Osteoblast (primary cell): ENCODE results near the gene ACAA1. TPM values are rescaled to one million over a fixed set of nuclear protein-coding genes. Genes with fewer than 3 reads are reported as not detected.

Experiments
- DNase-seq: peaks from one replicate; pipeline ENCODE4 v3.0.0; 2011; ENCODE audit warnings: low spot score, mixed read lengths; ENCODE audit not compliant: insufficient read length; ENCODE audit errors: missing footprints
- H2AFZ ChIP-seq: 2 replicates; pipeline ENCODE4 v1.6.0; 2011; ENCODE audit warnings: mild to moderate bottlenecking, low read length
- H3K27ac ChIP-seq: 2 replicates; pipeline ENCODE4 v1.5.1; 2011; ENCODE audit warnings: mild to moderate bottlenecking, low read depth, low read length, moderate library complexity
- H3K27me3 ChIP-seq: 2 replicates; pipeline ENCODE4 v1.6.0; 2012; ENCODE audit warnings: mild to moderate bottlenecking, control low read depth, inconsistent platforms, low read length, moderate library complexity; ENCODE audit not compliant: insufficient read depth
- H3K36me3 ChIP-seq: 2 replicates; pipeline ENCODE4 v1.5.1; 2011; ENCODE audit warnings: mild to moderate bottlenecking, low read length, control low read depth, moderate library complexity; ENCODE audit not compliant: insufficient read depth
- H3K4me1 ChIP-seq: 2 replicates; pipeline ENCODE4 v1.5.1; 2011; ENCODE audit warnings: mild to moderate bottlenecking, low read length, control low read depth, moderate library complexity; ENCODE audit not compliant: insufficient read depth
- H3K4me2 ChIP-seq: 2 replicates; pipeline ENCODE4 v1.6.0; 2011; ENCODE audit warnings: mild to moderate bottlenecking, low read length; ENCODE audit not compliant: insufficient read depth
- H3K4me3 ChIP-seq: fragments of 200-600 bp; sonication (generic); 3 replicates; pipeline ENCODE4 v1.5.1; 2012; ENCODE audit warnings: mild to moderate bottlenecking, low read length, inconsistent platforms; ENCODE audit not compliant: insufficient read depth
- H3K79me2 ChIP-seq: 2 replicates; pipeline ENCODE4 v1.6.0; 2012; ENCODE audit warnings: mild to moderate bottlenecking, low read length, control low read depth, inconsistent platforms; ENCODE audit not compliant: insufficient read depth
- H3K9me3 ChIP-seq: 2 replicates; pipeline ENCODE4 v1.5.1; 2011; ENCODE audit warnings: low read depth, low read length, control low read depth
- H4K20me1 ChIP-seq: 2 replicates; pipeline ENCODE4 v1.6.0; 2012; ENCODE audit warnings: mild to moderate bottlenecking, low read length, control low read depth; ENCODE audit not compliant: insufficient read depth
- CTCF ChIP-seq: IDR thresholded peaks from 2 replicates; pipeline ENCODE4 v1.5.1; 2011; ENCODE audit warnings: mild to moderate bottlenecking, low read depth, low read length, moderate library complexity; ENCODE audit errors: extremely low read depth
- total RNA-seq: library from RNA; depleted of rRNA; stranded (reverse); fragments of >200 nt; gene quantifications from 2 replicates; pipeline ENCODE4 v1.2.3, GENCODE V29; 2012

The ACAA1 gene
- total RNA-seq, 1 donor: 17.4 TPM

- Histone ChIP-seq H3K79me2 (no peaks in the 10 kb centered on the region), H2AFZ (no peak overlapping the region), H3K9me3 (no peaks in the 10 kb centered on the region), H3K4me1 (no peaks in the 10 kb centered on the region), H3K27ac (no peak overlapping the region), H3K36me3 (peaks cover 4% of the 10 kb centered on the region), H3K4me3 (no peak overlapping the region), H3K27me3 (no peaks in the 10 kb centered on the region), H4K20me1 (no peaks in the 10 kb centered on the region), H3K4me2 (no peak overlapping the region)
- TF ChIP-seq CTCF: no peak
- no peak for DNase-seq
Observed at GRCh38 chr3:38146504-38146903, 9.6 kb upstream of the ACAA1 start.

GRCh38 chr3:38143511-38143910 lies 6.6 kb upstream of the ACAA1 start:
- TF ChIP-seq CTCF: no peak
- DNase-seq: no peak
- H3K79me2 ChIP-seq: peaks cover 21% of the 10 kb centered on the region
- no peaks in the 10 kb centered on the region for H3K27me3 ChIP-seq
- H3K4me1 ChIP-seq: peaks cover 10% of the 10 kb centered on the region
- no peaks in the 10 kb centered on the region for H3K9me3 ChIP-seq
- H3K4me2 ChIP-seq: no peak overlapping the region
- H3K27ac ChIP-seq: no peak overlapping the region
- no peak overlapping the region for H3K4me3 ChIP-seq
- peaks cover 13% of the 10 kb centered on the region for H3K36me3 ChIP-seq
- peaks cover 3% of the 10 kb centered on the region for H4K20me1 ChIP-seq
- H2AFZ ChIP-seq: no peak overlapping the region

- no peak overlapping the region for H3K27ac ChIP-seq
- no peak for DNase-seq
- H3K27me3 ChIP-seq: no peaks in the 10 kb centered on the region
- H3K9me3 ChIP-seq: no peaks in the 10 kb centered on the region
- H3K79me2 ChIP-seq: peaks cover 21% of the 10 kb centered on the region
- H3K36me3 ChIP-seq: peaks cover 13% of the 10 kb centered on the region
- peaks cover 15% of the 10 kb centered on the region for H3K4me1 ChIP-seq
- H2AFZ ChIP-seq: no peak overlapping the region
- TF ChIP-seq CTCF: no peak
- no peak overlapping the region for H3K4me3 ChIP-seq
- H3K4me2 ChIP-seq: no peak overlapping the region
- H4K20me1 ChIP-seq: peaks cover 3% of the 10 kb centered on the region
Observed at GRCh38 chr3:38142959-38143358, 6.0 kb upstream of the ACAA1 start.

GRCh38 chr3:38141952-38142273 lies 5.0 kb upstream of the ACAA1 start:
- Histone ChIP-seq H3K27ac (no peak overlapping the region), H3K4me3 (no peak overlapping the region), H4K20me1 (peaks cover 3% of the 10 kb centered on the region), H3K9me3 (no peaks in the 10 kb centered on the region), H3K27me3 (no peaks in the 10 kb centered on the region), H3K4me1 (peaks cover 22% of the 10 kb centered on the region), H3K4me2 (no peak overlapping the region), H3K79me2 (peaks cover 22% of the 10 kb centered on the region), H2AFZ (no peak overlapping the region), H3K36me3 (peaks cover 13% of the 10 kb centered on the region)
- DNase-seq: no peak
- TF ChIP-seq CTCF: no peak
